HG02885 (cell line): ENCODE data around the gene NFKBIE.

ENCODE experiments used
- ATAC-seq: cut with Tn5 transposase; IDR thresholded peaks from one replicate; pipeline ENCODE4 v1.9.1; 2021; ENCODE audit warnings: mild to moderate bottlenecking; ENCODE audit not compliant: unreplicated experiment, poor library complexity

NFKBIE gene

GRCh38 chr6:44298055-44298803 lies 32.9 kb upstream of the NFKBIE start:
- no peak for ATAC-seq

GRCh38 chr6:44297063-44298038 lies 32.0 kb upstream of the NFKBIE start:
- no peak for ATAC-seq

- no peak for ATAC-seq
Measured at GRCh38 chr6:44294832-44295791, 29.8 kb upstream of the NFKBIE start.

- no peak for ATAC-seq
Measured at GRCh38 chr6:44292661-44293365, 27.5 kb upstream of the NFKBIE start.

GRCh38 chr6:44291841-44292240 lies 26.5 kb upstream of the NFKBIE start:
- no peak for ATAC-seq

- no peak for ATAC-seq
Measured at GRCh38 chr6:44289726-44290260, 24.4 kb upstream of the NFKBIE start.

- no peak for ATAC-seq
Measured at GRCh38 chr6:44286747-44287146, 21.4 kb upstream of the NFKBIE start.

- no peak for ATAC-seq
Measured at GRCh38 chr6:44286285-44286565, 20.9 kb upstream of the NFKBIE start.

GRCh38 chr6:44285552-44286284 lies 20.4 kb upstream of the NFKBIE start:
- no peak for ATAC-seq

GRCh38 chr6:44284867-44285266 lies 19.5 kb upstream of the NFKBIE start:
- ATAC-seq: no peak

- no peak for ATAC-seq
Measured at GRCh38 chr6:44284121-44284520, 18.8 kb upstream of the NFKBIE start.

- no peak for ATAC-seq
Measured at GRCh38 chr6:44278774-44279697, 13.7 kb upstream of the NFKBIE start.

GRCh38 chr6:44278315-44278714 lies 13.0 kb upstream of the NFKBIE start:
- ATAC-seq: no peak

GRCh38 chr6:44277763-44278162 lies 12.4 kb upstream of the NFKBIE start:
- ATAC-seq: no peak

GRCh38 chr6:44276667-44277640 lies 11.6 kb upstream of the NFKBIE start:
- ATAC-seq: no peak

GRCh38 chr6:44275749-44276648 lies 10.6 kb upstream of the NFKBIE start:
- no peak for ATAC-seq
